ENCODE measurements around the gene NUDT7. TPM values are rescaled to one million over a fixed set of nuclear protein-coding genes. Genes with fewer than 3 reads are reported as not detected.

NUDT7 gene
- total RNA-seq, 1 donor from 2014 or later: 46.0 TPM

DNA sequence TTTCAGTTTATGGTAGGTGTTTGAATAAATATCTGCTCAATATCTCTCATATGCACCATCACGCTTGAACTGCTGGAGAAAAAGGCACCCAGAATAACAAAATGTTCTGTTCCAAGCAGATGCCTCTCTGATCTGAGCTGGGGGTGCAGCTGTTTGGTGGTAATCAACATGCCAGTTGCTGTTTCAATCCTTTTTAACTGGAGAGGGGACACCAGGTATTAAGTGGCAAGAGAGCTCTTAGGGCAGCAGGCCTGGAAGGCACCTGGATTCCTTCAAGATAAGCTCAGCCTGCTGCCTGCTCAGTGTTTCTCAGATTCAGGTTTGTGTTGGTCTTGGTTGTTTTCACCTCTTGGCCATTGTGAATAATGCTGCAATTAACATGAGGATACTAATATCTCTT, 38.9 kb downstream of the NUDT7 start:
- intact Hi-C loops (cut with DNase I): no loop called here
- DNase-seq (ENCODE audit: missing footprints): no peak
- ATAC-seq: no peak

DNA sequence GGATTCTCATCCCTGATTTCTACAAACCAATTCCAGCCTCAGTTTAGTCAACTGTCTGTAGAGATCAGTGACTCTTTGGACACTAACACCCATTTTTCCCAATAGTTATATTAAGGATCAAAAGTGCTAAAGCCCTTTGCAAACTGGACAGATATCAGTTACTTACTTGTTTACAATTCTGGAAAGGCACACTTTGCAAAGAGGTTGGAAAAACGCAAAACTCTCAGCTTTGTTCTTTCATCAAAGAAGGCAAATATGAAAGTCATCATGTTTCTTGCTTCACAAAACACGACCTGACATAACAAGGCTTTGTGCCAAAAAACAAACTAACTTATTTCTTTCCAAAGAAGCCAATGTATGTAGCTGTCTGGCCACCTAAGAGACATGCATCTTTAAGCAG, 39.9 kb downstream of the NUDT7 start:
- DNase-seq (ENCODE audit: missing footprints) (no peak), ATAC-seq (no peak)
- intact Hi-C loops (cut with DNase I): no loop called here

DNA sequence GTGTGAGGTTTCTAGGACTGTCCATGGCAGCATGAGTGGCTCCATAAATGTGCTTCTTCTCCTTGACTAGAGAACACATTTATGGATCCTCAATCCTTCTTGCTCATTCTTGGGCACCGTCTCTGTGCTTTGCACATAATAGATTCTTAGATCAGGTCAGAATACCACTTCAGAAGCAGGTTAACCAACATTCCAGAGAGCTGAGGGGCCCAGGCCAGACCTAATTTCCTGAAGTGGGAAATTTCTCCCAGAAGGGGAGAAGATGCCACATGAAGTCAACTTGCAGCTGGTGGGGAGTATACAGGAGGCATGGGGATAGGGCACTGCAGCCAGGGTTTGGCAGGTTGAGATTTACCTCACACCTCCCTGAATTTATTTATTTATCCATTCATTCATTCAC, 41.7 kb downstream of the NUDT7 start:
- ATAC-seq: no peak
- DNase-seq (ENCODE audit: missing footprints): no peak
- intact Hi-C loops (cut with DNase I): no loop called here

DNA sequence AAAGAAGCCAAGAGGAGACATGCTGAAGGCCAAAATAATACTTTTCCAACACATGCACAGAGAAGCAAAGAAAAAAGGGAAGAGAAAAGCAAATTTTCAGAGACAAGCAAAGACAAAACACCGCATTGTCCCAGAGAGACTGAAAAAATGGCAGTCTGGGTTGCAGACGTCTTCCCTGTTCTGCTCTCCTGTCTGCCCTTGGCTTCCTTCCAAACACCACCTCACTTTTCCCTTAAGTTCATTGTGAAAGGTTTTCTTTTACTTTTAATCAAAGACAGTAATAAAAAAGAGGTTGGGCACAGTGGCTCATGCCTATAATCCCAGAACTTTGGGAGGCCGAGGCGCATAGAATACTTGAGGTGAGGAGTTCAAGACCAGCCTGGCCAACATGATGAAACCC, 44.9 kb downstream of the NUDT7 start:
- DNase-seq (ENCODE audit: missing footprints) (no peak), ATAC-seq (no peak)
- intact Hi-C loops (cut with DNase I): no loop called here

DNA sequence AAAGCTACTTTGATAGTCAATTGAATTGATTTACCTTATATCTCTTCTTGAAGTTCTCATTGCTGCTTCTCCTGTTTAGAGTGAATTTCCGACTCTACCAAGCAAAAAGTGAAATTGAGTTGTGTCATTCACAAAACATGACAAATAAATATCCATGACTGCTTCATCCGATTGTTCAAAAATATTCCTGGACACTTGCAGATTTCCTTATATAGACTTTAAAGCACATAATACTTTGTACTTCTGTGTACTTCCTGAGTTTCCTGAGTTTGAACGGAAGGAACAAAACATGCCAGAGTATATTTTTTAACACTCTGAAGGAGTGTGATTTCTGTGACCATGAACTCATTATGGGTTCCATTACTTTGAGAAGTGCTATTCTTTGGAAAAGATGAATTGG, 45.5 kb downstream of the NUDT7 start:
- intact Hi-C loops (cut with DNase I): no loop called here
- no peak for DNase-seq (ENCODE audit: missing footprints)
- ATAC-seq: no peak

DNA sequence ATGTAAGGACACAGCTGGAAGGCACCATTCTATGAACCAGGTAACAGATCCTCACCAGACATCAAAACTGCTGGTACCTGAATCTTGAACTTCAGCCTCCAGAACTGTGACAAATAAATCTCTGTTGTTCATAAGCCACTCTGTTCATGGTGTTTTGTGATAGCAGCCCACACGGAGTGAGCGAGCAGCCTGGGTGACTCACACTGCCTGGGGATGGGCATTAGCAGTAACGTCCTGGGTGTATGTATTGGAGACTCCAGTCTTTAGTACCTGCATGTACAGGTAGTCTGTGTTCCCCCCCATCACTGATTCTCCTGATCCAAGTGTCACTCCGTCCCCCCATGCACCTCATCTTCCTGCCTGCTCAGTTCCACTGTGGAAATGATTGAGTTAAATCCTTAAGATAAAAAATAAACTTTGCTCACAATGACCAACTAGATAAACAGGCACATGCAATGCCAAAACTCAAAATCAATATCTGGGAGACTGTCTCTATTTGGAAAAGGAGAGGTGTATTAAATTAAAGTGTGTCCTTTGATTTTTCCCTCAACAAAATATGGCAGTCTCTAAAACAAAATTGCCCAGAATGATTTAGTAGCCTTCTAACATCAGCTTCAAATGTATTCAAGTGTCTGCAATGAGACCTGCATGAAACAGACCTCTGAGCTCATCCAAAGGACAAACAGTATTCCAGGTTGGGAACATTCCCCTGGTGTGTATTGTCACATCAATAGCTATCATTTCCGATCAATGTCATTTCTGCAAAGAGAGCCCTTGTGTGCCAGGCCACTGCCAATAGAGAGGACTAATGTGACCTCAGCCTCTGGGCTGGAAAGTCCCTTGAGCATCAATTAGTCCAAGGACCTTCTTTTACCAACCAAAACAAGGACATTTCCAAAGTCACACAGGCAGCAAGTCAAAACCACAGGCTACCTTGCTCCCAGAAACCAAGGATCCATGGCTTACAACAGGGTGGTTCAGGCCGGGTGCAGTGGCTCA, 53.9 kb downstream of the NUDT7 start:
- intact Hi-C loops (cut with DNase I): no loop called here

DNA sequence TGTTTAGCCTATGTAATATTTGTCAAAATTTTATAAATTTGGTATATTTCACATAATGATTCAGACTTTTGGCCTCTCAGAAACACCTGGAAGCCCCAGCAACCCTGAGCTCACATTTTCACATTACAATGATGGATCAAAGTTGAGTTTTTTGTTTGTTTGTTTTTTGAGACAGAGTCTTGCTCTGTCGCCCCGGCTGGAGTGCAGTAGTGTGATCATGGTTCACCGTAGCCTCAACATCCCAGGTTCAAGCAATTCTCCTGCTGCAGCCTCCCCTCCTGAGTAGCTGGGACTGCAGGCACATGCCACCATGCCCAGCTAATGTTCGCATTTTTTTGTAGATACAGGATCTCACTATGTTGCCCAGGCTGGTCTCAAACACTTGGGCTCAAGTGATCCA, 55.4 kb downstream of the NUDT7 start:
- intact Hi-C loops (cut with DNase I): no loop called here
- DNase-seq (ENCODE audit: missing footprints) (no peak), ATAC-seq (no peak)

More for the DNA sequence above, 53.9 kb downstream of the NUDT7 start:
- no peak for ATAC-seq
- DNase-seq (ENCODE audit: missing footprints): no peak

DNA sequence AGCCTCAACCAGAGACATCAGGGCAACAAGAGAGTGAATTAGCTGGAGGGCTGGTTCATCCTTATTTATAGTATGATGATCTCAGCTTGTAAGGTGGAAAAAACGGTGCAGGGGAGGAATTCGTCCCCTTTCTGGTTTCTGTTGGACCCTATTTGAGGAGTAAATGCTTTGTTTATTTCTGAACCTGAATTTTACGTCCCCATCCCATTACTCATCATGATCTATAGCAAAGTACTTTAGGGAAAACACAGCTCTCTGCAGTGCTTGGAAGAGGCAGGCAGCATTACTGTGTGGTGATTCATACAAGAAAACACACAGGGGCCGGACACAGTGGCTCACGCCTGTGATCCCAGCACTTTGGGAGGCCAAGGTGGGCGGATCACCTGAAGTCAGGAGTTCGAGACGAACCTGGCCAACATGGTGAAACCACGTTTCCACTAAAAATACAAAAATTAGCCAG, 58.1 kb downstream of the NUDT7 start:
- ATAC-seq (no peak), DNase-seq (ENCODE audit: missing footprints) (no peak)
- intact Hi-C loops (cut with DNase I): no loop called here

DNA sequence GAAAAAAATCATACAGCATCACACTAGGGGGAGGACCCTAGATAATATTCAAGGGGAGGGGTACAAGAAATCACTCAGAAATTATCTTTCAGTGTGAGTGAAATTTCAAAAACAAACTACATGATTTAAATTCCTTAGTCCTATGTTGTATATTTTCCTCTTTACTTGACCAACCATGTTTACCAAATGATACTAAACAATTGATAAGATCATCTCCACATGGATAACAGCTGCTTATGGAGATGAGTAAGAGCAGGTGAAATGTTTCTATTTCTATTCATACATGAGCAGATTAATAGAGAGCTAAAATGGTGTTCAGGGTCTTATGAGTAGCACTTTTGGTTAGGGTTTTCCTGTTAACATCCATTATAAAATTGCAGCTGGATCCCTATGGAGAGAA, 58.8 kb downstream of the NUDT7 start:
- intact Hi-C loops (cut with DNase I): no loop called here
- ATAC-seq (no peak), DNase-seq (ENCODE audit: missing footprints) (no peak)

DNA sequence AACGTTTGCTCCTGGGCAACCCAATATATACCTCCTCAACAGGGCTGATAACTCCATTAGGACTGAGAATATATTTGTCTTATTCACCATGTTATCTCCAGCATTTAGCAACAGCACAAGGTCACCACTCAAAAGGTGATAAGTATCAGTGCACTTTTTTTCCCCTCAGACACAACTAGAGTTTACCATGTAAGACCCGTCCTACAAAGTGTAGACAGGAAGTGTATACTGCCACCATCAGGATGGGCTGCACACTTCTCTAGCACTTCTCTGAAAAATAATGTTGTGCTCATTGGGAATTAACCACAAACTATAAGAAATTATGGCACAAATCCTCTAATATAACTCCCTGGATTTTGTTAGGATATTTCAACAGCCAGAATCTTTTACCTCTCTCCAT, 60.4 kb downstream of the NUDT7 start:
- DNase-seq (ENCODE audit: missing footprints) (no peak), ATAC-seq (no peak)
- intact Hi-C loops (cut with DNase I): no loop called here

DNA sequence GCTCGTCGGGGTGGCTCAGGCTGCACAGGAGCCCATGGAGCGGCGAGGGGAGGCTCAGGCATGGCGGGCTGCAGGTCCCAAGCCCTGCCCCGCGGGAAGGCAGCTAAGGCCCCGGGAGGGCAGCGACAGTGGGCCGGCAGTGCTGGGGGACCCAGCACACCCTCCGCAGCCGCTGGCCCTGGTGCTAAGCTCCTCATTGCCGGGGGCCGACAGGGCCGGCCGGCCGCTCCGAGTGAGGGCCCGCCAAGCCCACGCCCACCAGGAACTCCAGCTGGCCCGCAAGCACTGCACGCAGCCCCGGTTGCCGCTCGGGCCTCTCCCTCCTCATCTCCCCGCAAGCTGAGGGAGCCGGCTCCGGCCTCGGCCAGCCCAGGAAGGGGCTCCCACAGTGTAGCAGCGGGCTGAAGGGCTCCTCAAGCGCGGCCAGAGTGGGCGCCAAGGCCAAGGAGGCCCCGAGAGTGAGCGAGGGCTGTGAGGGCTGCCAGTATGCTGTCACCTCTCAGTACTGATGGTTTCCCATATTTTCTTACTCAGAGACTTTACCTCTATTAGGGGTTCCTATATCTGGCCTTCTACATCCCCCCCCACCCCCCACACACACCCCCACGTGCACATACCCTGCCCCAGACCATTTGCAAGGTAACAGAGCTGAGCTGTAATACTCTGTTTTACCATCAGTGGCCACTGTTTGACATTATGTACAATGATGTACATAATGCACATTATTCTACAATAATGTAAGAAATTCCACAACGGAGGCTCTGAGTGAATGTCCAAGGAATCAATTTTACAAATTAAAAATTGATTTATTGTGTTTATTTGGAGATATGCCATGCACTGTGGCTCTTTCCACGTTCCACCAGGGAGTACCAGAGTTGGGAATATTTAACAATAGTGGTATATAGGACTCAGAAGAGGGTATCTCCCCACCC, 62.4 kb downstream of the NUDT7 start:
- ATAC-seq (no peak), DNase-seq (ENCODE audit: missing footprints) (no peak)
- intact Hi-C loops (cut with DNase I): no loop called here

DNA sequence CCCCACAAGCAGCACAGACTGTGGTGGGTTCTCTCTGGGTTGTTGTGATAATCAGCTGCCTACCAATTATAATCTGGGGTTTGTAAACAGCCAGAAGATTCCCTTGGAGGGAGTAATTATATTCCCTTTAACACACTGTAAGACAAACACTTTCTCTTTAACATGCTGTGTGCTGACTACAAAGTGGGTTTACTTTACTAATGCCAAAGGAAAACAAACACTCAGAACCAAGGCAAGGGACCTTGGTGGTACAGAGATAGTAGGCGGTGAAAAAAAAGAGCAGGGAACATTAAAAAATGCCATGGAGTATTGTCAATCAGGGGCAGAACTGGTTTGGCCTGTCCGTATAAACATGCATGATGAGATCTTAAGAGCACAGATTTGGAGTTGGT, 63.1 kb downstream of the NUDT7 start:
- ATAC-seq (no peak), DNase-seq (ENCODE audit: missing footprints) (no peak)
- intact Hi-C loops (cut with DNase I): no loop called here

DNA sequence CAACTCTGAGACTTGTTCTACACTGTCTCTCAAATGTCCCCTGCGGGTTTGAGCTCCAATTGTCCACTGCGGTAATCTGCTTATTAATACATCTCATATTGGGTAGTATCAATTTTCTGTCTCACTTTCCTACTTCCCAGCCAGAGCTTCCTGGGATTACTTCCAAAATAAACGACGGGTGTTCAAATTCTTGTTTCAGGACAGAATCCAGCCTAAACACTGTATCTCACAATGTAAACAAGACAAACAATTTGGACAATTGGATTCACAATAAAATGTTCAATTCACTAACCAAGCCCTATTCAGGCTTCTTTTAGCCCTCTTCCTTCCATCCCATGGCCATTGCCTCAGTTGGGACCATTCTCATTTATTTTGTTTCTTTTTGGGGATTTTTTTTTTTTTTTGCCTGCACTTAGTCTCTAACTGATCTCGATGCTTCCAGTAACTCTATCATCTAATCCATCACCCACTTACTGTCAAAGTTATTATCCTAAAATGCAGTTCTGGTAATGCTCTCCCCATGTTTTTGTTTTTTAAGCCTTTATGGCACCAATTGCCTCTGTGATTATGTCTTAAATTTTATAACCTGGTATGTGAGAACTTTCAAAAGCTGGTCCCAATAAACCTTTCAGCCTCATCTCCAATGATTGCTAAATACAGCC, 64.0 kb downstream of the NUDT7 start:
- ATAC-seq (no peak), DNase-seq (ENCODE audit: missing footprints) (no peak)
- intact Hi-C loops (cut with DNase I): no loop called here

DNA sequence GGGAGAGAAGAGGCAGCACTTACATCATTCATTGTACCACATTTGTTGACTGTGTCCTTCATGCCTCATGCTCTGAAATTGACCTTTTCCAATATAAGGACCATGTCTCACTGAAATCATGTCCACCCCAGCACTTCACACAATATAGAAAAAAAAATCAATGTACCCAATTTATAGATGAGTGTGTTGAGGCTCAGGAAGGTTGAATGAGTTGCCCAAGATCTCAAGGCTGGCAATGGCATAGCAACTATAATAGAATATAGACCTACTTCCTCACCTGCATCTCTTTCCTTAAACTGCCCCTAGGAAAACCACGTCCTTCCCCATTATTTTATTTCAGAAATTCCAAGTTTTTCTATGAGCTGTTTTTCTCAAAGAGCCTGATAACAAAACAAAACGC, 65.1 kb downstream of the NUDT7 start:
- intact Hi-C loops (cut with DNase I): no loop called here
- ATAC-seq (no peak), DNase-seq (ENCODE audit: missing footprints) (no peak)

DNA sequence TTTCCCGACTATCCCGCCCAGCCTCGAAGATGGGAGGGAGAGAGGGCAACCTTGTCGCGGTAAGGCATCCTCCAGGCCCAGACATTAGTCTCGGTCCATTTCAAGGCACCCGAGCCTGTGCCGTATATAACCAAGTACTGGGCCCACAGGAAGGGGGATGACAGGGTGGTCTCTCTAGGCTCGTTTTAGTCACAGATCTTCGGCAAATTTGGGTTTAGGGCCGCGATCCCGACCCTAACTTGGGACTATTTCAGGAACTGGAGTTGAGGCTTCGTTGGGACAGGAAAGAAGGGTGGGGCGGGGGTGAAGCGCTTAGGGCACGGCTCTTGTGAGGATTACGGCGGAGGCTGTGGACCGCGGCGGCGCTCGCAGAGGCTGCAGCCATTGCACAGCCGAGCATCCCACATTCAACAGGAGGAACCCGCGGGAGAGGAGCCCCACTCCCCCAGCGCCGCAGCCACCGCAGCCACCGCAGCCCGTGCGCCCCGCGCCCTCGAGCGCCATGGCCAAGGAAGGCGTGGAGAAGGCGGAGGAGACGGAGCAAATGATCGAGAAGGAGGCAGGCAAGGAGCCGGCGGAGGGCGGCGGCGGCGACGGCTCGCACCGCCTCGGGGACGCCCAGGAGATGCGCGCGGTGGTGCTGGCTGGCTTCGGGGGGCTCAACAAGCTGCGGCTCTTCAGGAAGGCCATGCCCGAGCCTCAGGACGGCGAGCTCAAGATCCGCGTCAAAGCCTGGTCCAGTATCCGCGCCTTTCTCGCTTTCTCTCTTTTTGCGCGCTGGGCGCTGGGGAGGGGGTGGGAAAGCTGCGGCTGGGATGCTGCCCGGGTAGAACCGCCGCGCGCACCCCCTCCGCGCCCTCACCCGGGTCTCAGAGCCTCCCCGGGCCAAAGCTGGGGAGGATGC, 66.1 kb downstream of the NUDT7 start, which contains the start of gene VAT1L:
TSS of gene VAT1L (plus strand) at position 384 of the 904 bp plus-strand sequence. CDS start at position 503, 119 bp downstream.
- DNase-seq (ENCODE audit: missing footprints) (no peak), ATAC-seq (peak; percentile 84)
- intact Hi-C loops (cut with DNase I): no loop called here

DNA sequence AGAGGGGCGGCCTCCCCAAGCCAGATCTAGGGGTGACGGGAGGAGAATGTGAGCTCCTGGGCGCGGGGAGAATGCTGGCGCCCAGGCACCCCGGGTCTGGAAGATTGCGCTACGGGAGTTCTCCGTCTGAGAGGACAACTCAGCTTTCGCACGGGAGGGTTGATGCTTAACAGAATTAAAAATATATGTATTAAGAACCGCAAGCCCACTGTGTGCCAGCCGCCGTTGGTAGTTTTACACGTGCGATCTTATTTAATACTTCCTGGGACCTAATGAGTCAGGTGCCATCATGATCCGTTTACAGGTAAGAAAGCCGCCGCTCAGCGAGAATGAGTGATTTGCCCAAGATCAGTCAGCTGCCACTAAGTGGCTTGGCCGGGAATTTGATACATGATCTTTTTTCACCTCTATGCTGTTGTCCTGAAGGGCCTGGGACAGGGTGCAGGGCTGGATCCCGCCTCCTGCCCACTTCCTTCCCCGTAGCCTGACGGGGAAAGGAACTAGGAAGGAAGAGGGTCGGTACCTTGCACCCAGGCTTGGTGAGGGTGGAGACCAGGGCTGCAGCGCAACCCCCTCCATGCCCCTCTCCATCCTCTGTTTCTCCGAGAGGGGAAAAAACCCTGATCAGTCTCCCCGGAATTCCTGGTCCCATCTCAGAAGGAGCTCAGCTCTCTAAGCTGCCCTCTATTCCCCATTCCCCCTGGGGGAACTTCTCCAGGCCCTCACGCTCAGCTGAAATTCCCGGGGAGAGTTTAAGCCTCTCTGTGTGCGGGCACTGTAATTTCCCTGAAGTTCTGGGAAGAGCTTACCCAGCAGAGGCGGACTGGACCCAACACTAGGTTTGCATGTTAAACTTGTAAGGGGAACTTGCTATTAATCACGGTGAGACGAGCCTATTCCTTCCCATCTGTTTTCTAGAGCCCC, 67.0 kb downstream of the NUDT7 start:
- intact Hi-C loops (cut with DNase I): no loop called here
- ATAC-seq: no peak
- no peak for DNase-seq (ENCODE audit: missing footprints)

DNA sequence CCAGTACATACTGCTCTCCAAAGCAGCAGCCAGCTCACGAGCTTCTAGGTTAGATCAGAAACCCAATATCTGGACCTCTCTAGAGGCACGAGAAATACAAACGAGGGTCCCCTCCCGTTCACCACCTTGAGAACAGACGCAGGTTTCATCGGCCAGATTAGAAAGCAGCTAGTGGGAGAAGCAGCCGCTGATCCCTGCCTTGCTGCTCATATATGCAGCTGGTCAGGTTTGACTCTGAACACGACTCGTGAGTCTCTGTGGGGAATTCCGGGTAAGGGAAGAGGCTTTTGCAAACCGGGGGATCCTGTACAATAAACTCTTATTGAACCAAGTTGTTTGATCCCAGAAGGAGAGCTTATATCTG, 67.7 kb downstream of the NUDT7 start:
- intact Hi-C loops (cut with DNase I): no loop called here
- ATAC-seq (no peak), DNase-seq (ENCODE audit: missing footprints) (no peak)

All from Right ventricle myocardium inferior (tissue), 1 donor.